Keratinocyte (primary cell): ENCODE results near the gene OAF. TPM values are rescaled to one million over a fixed set of nuclear protein-coding genes. Genes with fewer than 3 reads are reported as not detected.

Source experiments
- DNase-seq: peaks from one replicate; pipeline ENCODE4 v3.0.0-alpha.2; 2011; ENCODE audit warnings: low read depth, missing footprints, low spot score
- FAIRE-seq: peaks from 2 replicates; lab custom pipeline; 2011; peaks lifted over from hg19 to GRCh38; lab: Jason Lieb, UNC
- H2AFZ ChIP-seq: 2 replicates; pipeline ENCODE4 v1.6.0; 2012; ENCODE audit warnings: low read length, control low read depth, inconsistent platforms; ENCODE audit not compliant: control insufficient read depth
- H3K27ac ChIP-seq: 2 replicates; pipeline ENCODE4 v1.5.1; 2011; ENCODE audit warnings: low read length; ENCODE audit not compliant: control insufficient read depth, insufficient read depth
- H3K27me3 ChIP-seq: 3 replicates; pipeline ENCODE4 v1.6.0; 2011; ENCODE audit warnings: low read length; ENCODE audit not compliant: control insufficient read depth, insufficient read depth; ENCODE audit errors: extremely low read depth
- H3K36me3 ChIP-seq, 2 experiments: 2 replicates in 1 of 2; 3 replicates in 1 of 2; pipeline ENCODE4 v1.5.1; 2011; ENCODE audit warnings: low read length in 2 of 2, mild to moderate bottlenecking in 1 of 2; ENCODE audit not compliant: control insufficient read depth in 2 of 2, insufficient read depth in 2 of 2; ENCODE audit errors: extremely low read depth in 1 of 2
- H3K4me1 ChIP-seq: 3 replicates; pipeline ENCODE4 v1.5.1; 2011; ENCODE audit warnings: low read length; ENCODE audit not compliant: control insufficient read depth, insufficient read depth; ENCODE audit errors: extremely low read depth
- H3K4me2 ChIP-seq: 3 replicates; pipeline ENCODE4 v1.6.0; 2011; ENCODE audit warnings: low read depth, low read length; ENCODE audit not compliant: control insufficient read depth, insufficient read depth; ENCODE audit errors: extremely low read depth
- H3K4me3 ChIP-seq, 3 experiments: fragments of 200-600 bp in 1 of 3; sonication (generic) in 1 of 3; 2 replicates in 2 of 3; 3 replicates in 1 of 3; pipeline ENCODE4 v1.5.1; 2011 to 2016; ENCODE audit warnings: low read length in 3 of 3, mild to moderate bottlenecking in 3 of 3, control low read depth in 2 of 3, inconsistent platforms in 1 of 3, low read depth in 1 of 3, mixed read lengths in 1 of 3, mixed run types in 1 of 3, moderate library complexity in 1 of 3; ENCODE audit not compliant: control insufficient read depth in 2 of 3, insufficient read depth in 2 of 3; ENCODE audit errors: extremely low read depth in 1 of 3
- H3K79me2 ChIP-seq: 2 replicates; pipeline ENCODE4 v1.6.0; 2012; ENCODE audit warnings: low read length; ENCODE audit not compliant: control insufficient read depth, insufficient read depth
- H3K9ac ChIP-seq: 3 replicates; pipeline ENCODE4 v1.6.0; 2011; ENCODE audit warnings: low read length; ENCODE audit not compliant: control insufficient read depth, insufficient read depth; ENCODE audit errors: extremely low read depth
- H3K9me1 ChIP-seq: 3 replicates; pipeline ENCODE4 v1.6.0; 2011; ENCODE audit warnings: low read length; ENCODE audit not compliant: control insufficient read depth, insufficient read depth; ENCODE audit errors: extremely low read depth
- H3K9me3 ChIP-seq: 2 replicates; pipeline ENCODE4 v1.5.1; 2012; ENCODE audit warnings: low read depth, low read length; ENCODE audit not compliant: control insufficient read depth
- H4K20me1 ChIP-seq: 3 replicates; pipeline ENCODE4 v1.6.0; 2011; ENCODE audit warnings: low read length; ENCODE audit not compliant: control insufficient read depth, insufficient read depth; ENCODE audit errors: extremely low read depth
- CTCF ChIP-seq, 3 experiments: IDR thresholded peaks in 1 of 3; conservative IDR thresholded peaks in 1 of 3; optimal IDR thresholded peaks in 1 of 3; 2 replicates in 2 of 3; 3 replicates in 1 of 3; pipeline versions ENCODE3 to v1.5.1; 2011; ENCODE audit warnings: low read length in 3 of 3, mild to moderate bottlenecking in 3 of 3, moderate library complexity in 2 of 3, control low read depth in 1 of 3, inconsistent platforms in 1 of 3; ENCODE audit not compliant: insufficient read depth in 2 of 3; ENCODE audit errors: extremely low read depth in 1 of 3
- EZH2 ChIP-seq: IDR thresholded peaks from one replicate; pipeline ENCODE4 v1.6.1; 2012; ENCODE audit warnings: inconsistent platforms, mild to moderate bottlenecking, low read length, moderate library complexity
- dilution Hi-C: fragments of 300-500 bp; cut with MboI; formaldehyde crosslinking; loops from one replicate; pipeline ENCODE4 v1.7.0; 2020; ENCODE audit warnings: low sequenced_read_pairs; ENCODE audit not compliant: extremely low pct_ligation_motif_present
- polyA plus RNA-seq, 5 experiments: library from polyadenylated mRNA; depleted of rRNA in 3 of 5; stranded (reverse) in 3 of 5; stranded (forward) in 1 of 5; unstranded in 1 of 5; fragments of >200 nt; gene quantifications; 1 replicate in 1 of 5; 2 replicates in 3 of 5; 3 replicates in 1 of 5; pipeline versions ENCODE4 v1.2.1 to v1.2.3, GENCODE V29; 2011 to 2012; ENCODE audit warnings: missing spikeins in 2 of 5, low read depth in 1 of 5, low replicate concordance in 1 of 5

The OAF gene
- polyA plus RNA-seq, 1 donor (not counting 4 experiments of a cell fraction or from before 2014, with no cell fraction given), result 11.2 TPM

DNA sequence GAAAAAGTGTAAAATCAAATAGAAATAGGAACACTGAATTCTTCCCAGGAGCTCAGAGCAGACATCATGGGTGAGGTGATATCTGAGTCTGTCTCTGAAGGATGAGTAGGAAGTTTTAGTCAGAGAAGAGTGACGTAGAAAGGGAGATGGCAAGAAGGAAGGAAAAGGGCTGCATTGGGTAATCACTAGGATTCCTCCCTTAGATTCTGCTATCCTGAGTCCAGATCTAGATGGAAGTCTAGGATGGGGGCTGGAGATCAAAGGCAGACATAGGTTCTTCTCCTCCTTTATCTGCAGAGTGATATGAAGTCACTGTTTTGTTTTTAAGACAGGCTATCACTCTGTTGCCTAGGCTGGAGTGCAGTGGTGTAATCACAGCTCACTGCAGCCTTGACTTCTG, 59.6 kb downstream of the OAF start:
- Histone ChIP-seq H3K36me3 (no peaks in the 10 kb centered on the region), H2AFZ (no peak overlapping the region), H3K9me1 (no peaks in the 10 kb centered on the region), H4K20me1 (no peaks in the 10 kb centered on the region), H3K9me3 (no peaks in the 10 kb centered on the region), H3K9ac (no peak overlapping the region), H3K27me3 (peaks cover 7% of the 10 kb centered on the region), H3K4me2 (no peak overlapping the region), H3K4me3 (no peak overlapping the region), H3K4me1 (peaks cover 21% of the 10 kb centered on the region), H3K27ac (no peak overlapping the region), H3K79me2 (no peaks in the 10 kb centered on the region)
- TF ChIP-seq CTCF (optimal IDR thresholded peaks at IDR 0.05 in 1 of 3, IDR thresholded peaks at IDR 0.05 in 1 of 3, conservative IDR thresholded peaks at IDR 0.05 in 1 of 3; ENCODE audit: extremely low read depth in 1 of 3, insufficient read depth in 2 of 3, low read length in 3 of 3) (no peak), EZH2 (no peak)
- FAIRE-seq (no peak), DNase-seq (no peak)
- dilution Hi-C loops, result no loop called here

GRCh38 chr11:120271672-120272071, 60.8 kb downstream of the OAF start:
- DNase-seq (peak; percentile 48), FAIRE-seq (no peak)
- Histone ChIP-seq H3K4me3 (peak overlapping the region in 1 of 3 experiments; percentile 19), H3K9me1 (no peaks in the 10 kb centered on the region), H2AFZ (peak overlapping the region; percentile 57), H3K79me2 (no peaks in the 10 kb centered on the region), H3K9ac (peak overlapping the region; percentile 45), H3K4me1 (peaks cover 21% of the 10 kb centered on the region), H3K4me2 (peak overlapping the region; percentile 68), H3K27ac (peak overlapping the region; percentile 83), H4K20me1 (no peaks in the 10 kb centered on the region), H3K9me3 (no peaks in the 10 kb centered on the region), H3K36me3 (no peaks in the 10 kb centered on the region), H3K27me3 (peaks cover 4% of the 10 kb centered on the region)
- TF ChIP-seq EZH2 (no peak), CTCF (optimal IDR thresholded peaks at IDR 0.05 in 1 of 3, IDR thresholded peaks at IDR 0.05 in 1 of 3, conservative IDR thresholded peaks at IDR 0.05 in 1 of 3; ENCODE audit: extremely low read depth in 1 of 3, insufficient read depth in 2 of 3, low read length in 3 of 3) (no peak)
- dilution Hi-C loops, result no loop called here
